ENCODE results near the gene TSPAN14. TPM values are rescaled to one million over a fixed set of nuclear protein-coding genes. Genes with fewer than 3 reads are reported as not detected.

The TSPAN14 gene
- total and polyA plus RNA-seq, 2 of the 13 experiments (the other 11 are each of a cell fraction or from before 2014, with no cell fraction given): 24.1 to 80.6 TPM

GRCh38 chr10:80500572-80501380 lies 46.7 kb downstream of the TSPAN14 start (continued):
- no peak for TF ChIP-seq ARNT (IDR thresholded peaks at IDR 0.05)

GRCh38 chr10:80501381-80501912 lies 47.3 kb downstream of the TSPAN14 start:
- Histone ChIP-seq H3K79me2 (ENCODE audit: insufficient read depth, low read length) (peaks cover 68% of the 10 kb centered on the region), H3K4me1 (ENCODE audit: insufficient read depth, low read length) (peaks cover 100% of the 10 kb centered on the region), H3K27me3 (ENCODE audit: control insufficient read depth in 1 of 2, insufficient read depth in 2 of 2, low read length in 2 of 2) (no peaks in the 10 kb centered on the region), H3K9me3 (ENCODE audit: low read length) (no peaks in the 10 kb centered on the region), H3K9ac (ENCODE audit: insufficient read depth, low read depth, low read length) (no peak overlapping the region), H3K4me3 (replicated peaks in 1 of 3; ENCODE audit: insufficient read depth in 1 of 3, low read depth in 2 of 3, low read length in 3 of 3) (no peak overlapping the region), H3K4me2 (ENCODE audit: low read depth, low read length) (no peak overlapping the region), H4K20me1 (ENCODE audit: insufficient read depth, low read length) (0 out of 2 replicates have a peak, but pooled peaks cover 5% of the 10 kb centered on the region), H3K36me3 (replicated peaks in 1 of 2; ENCODE audit: control insufficient read depth in 1 of 2, insufficient read depth in 2 of 2, low read length in 2 of 2) (peaks cover 0 to 2% of the 10 kb centered on the region in 2 experiments; a peak in 2 of 5 replicates), H3K27ac (ENCODE audit: extremely low read length, insufficient read depth, low read length) (peak overlapping the region; percentile 90), H2AFZ (ENCODE audit: low read length) (no peak overlapping the region)
- no peak for FAIRE-seq
- no peak for DNase-seq (ENCODE audit: low spot score)
- ChIA-PET CTCF (ENCODE audit: low intra/inter-chr PET ratio, low total read pairs) (no interaction called here), POLR2A (interaction anchor here (0.9 to 3.5 kb wide), 4 partner anchors 10 to 95 kb away, joined by 3 to 19 read pairs (median 4); partner anchors contain the start of gene PRXL2A)
- WGBS (ENCODE audit: low lambda C conversion rate): 100% methylated on average over 2 of the region's 3 CpGs
- intact Hi-C loops (cut with micrococcal nuclease; ENCODE audit: unreplicated experiment) (no loop called here), in situ Hi-C loops (cut with HindIII; ENCODE audit: extremely low pct_ligation_motif_present, low pct_unique_long_range_greater_than_20kb) (loop anchor here (5.0 to 25.0 kb wide), 2 partner anchors 44 to 239 kb away; no protein-coding TSS in a partner anchor)
- ATAC-seq: no peak
- no TSS peak for BruUV-seq (replicated peaks)
- TF ChIP-seq REXO4 (CRISPR knock-in tag; IDR thresholded peaks at IDR 0.05; ENCODE audit: borderline replicate concordance): no peak
- no peak for TF ChIP-seq ARID2 (CRISPR knock-in tag; IDR thresholded peaks at IDR 0.05; ENCODE audit: borderline replicate concordance)
- no peak for TF ChIP-seq DDIT3 (CRISPR knock-in tag; IDR thresholded peaks at IDR 0.05)
- TF ChIP-seq ZNF234 (CRISPR knock-in tag; conservative IDR thresholded peaks at IDR 0.05): no peak
- TF ChIP-seq E2F5 (CRISPR knock-in tag; conservative IDR thresholded peaks at IDR 0.05): no peak
- TF ChIP-seq ZNF644 (CRISPR knock-in tag; IDR thresholded peaks at IDR 0.05; ENCODE audit: low read depth): no peak
- TF ChIP-seq CHD2 (IDR thresholded peaks at IDR 0.05; ENCODE audit: low read depth, low read length): no peak
- TF ChIP-seq MBNL3 (CRISPR knock-in tag; conservative IDR thresholded peaks at IDR 0.05): no peak
- no peak for TF ChIP-seq GLMP (CRISPR knock-in tag; IDR thresholded peaks at IDR 0.05; ENCODE audit: borderline replicate concordance)
- no peak for TF ChIP-seq SETDB1 (CRISPR knock-in tag; IDR thresholded peaks at IDR 0.05; ENCODE audit: borderline replicate concordance)
- no peak for TF ChIP-seq SMAD3 (CRISPR knock-in tag; IDR thresholded peaks at IDR 0.05)
- TF ChIP-seq PITX1 (CRISPR knock-in tag; IDR thresholded peaks at IDR 0.05): no peak
- no peak for TF ChIP-seq CEBPZ (IDR thresholded peaks at IDR 0.05; ENCODE audit: low read length)
- TF ChIP-seq ZNF367 (CRISPR knock-in tag; IDR thresholded peaks at IDR 0.05; ENCODE audit: borderline replicate concordance): no peak
- no peak for TF ChIP-seq ZKSCAN1 (IDR thresholded peaks at IDR 0.05; ENCODE audit: low read length)
- TF ChIP-seq FOXA3 (CRISPR knock-in tag; IDR thresholded peaks at IDR 0.05): no peak
- TF ChIP-seq ATF1 (CRISPR knock-in tag; IDR thresholded peaks at IDR 0.05): no peak
